GM19099 (cell line): Measurements from ENCODE around the gene COL4A2.

Source experiments
- POLR2A ChIP-seq: IDR thresholded peaks from 3 replicates; pipeline ENCODE4 v1.6.1; 2011; ENCODE audit warnings: low read depth; ENCODE audit not compliant: insufficient read length; ENCODE audit errors: extremely low read depth

Gene COL4A2

DNA sequence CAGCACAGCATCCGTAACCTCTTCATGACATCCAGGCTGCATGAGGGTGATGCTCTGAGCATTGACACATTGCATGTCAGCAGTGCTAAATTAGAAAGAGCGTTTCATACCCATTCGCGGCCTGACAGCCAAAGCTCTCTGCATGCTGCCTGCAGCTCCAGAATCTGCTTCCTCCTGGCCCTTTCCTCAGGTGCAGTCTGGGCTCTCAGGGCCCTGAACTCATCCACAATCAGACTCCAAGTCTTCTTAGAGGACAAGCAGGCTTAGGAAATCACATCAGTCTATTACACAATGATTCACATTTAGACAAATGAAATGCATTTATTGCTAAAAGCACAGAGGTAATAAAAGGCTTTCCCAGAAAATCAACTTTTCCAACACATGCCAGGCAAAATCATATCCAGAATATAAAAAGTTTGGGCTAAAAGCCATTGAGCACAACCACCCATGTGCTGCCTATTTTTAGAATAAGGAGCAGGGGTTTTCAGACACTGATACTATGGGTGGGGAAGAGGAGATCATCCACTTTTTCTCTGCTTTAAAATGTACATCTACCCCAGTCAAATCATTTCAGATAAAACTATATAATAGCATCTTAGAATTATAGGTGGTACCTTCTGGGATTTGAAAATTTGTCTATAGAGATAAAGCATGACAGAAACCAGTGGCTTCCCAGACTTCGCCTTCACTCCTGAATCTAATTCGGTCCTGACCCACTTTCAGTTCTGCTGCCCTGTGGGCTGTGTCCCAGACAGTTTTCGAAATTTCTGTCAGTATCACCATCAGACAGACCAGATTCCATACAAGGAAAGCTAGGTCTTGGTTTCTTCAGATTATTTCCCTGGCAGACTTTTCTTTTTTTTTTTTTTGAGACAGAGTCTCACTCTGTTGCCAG lies 109.3 kb downstream of the COL4A2 start:
- no peak for TF ChIP-seq POLR2A

DNA sequence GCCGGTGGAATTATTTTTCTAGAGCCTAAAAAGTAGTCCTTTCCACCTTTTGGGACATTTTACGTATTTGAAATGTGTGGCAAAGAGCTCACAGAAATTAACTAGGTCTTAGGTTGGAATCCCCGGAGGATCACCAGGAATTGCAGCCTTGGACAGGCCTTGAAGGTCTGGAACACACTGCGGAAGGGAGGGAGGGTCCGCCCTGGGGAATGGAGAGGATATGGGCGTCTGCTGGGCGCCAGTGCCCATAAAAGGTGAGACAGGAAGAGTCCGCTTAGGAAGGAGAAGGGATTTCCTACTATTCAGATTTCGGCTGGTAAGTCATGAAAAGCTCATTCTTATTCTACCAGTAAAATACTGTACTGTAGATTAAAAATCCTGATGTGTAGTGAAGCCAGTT lies 111.9 kb downstream of the COL4A2 start:
- TF ChIP-seq POLR2A, result no peak

DNA sequence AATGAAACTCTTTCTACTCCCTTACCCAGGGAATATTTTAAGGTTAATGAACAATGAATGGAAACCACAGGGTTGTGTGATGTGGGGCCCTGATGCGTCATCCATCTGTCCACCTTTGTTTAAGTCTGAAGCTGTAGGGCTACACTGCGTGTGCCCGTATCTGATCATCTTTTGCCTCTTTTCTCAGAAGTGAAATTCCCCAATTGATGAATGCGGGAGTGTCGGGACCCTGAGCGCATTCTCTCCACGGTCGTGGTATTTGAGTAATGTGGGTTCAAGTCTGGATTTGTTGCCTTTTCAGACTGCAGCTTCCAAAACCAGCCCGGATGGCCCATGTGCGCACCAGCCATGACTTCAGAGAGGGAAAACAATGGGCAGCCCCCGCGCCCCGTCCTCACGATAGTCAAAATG lies 112.3 kb downstream of the COL4A2 start:
- TF ChIP-seq POLR2A, result no peak

DNA sequence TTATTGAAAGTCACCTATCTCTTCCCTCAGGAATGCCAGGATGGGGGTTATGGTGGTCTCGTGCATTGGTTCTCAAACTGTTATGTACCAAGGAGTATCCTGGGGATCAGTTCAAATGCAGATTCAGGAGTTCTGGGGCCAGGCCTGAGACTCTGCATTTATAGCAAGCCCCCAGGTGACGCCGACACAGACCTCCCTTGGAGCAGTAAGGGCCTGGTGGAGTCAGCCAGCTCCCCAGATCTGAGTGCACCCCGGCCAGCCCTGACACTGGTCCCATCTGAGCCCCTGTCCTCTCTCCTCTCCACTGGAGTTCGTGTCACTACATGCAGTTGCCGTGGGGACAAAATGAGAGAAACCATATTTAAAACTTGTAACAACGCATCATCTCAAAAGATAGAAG lies 112.9 kb downstream of the COL4A2 start:
- no peak for TF ChIP-seq POLR2A

DNA sequence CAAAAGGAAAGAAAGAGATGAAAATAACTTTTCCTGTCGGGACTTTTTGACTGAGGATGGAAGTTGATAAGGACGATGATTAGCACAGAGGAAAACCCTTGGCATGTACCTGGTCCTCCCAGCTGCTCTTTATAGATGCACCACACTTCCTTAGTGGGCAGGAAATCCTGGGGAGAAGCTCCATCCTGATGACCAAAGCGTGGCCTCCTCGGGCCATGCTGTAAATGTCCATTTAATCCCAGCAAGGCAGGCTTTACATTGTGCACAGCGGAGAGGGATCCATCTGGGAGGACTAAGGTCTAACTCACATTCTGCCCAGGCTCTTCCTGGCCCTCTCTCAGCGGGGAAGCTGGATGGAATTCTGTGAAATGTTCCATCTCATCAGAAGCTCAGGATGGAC lies 113.5 kb downstream of the COL4A2 start:
- TF ChIP-seq POLR2A, result no peak

DNA sequence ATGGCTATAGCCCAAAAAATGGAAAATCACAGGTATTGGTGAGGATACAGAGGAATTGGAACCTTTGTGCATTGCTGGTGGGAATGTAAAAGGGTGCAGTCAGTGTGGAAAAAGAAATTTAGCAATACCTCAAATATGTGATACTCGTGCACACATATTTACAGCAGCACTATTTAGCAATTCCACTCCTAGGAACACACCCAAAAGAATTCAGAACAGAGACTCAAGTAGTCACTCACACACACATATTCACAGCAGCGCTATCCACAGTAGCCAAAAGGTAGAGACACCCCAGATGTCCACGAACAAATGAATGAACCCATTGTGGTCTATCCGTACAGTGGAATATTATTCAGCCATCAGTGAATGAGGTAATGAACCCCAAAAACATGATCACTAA lies 114.0 kb downstream of the COL4A2 start:
- no peak for TF ChIP-seq POLR2A

DNA sequence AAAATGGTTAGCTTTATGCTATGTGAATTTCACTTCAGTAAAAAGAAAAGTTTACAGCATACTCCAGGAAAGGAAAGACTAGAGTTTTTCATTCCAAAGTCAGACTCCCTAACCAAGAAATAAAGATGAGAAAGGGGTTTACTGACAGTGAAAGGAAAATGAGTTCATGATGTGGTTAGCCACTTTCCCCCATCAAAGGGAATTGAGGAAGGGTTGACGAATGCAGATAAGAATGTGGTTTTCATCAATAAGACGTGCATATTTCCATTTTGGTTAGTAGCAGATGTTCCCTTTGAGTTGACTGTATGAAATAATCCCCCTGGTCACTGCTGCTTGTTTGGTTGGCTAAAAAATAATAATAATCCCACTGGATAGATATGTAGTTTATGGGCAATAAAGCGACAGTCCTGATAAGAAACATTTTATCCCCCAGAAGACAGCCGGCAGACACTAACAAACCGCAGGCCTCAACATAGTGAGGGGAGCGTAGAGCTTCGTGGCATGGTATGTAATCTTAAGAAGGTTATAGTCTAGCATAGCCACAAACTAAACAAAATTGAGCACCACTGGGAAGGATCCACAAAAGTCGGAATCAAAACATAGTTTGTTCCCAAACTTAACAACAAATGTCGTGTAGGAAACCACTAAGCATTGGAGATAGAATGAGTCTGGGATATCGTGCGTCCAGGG lies 114.8 kb downstream of the COL4A2 start:
- no peak for TF ChIP-seq POLR2A

DNA sequence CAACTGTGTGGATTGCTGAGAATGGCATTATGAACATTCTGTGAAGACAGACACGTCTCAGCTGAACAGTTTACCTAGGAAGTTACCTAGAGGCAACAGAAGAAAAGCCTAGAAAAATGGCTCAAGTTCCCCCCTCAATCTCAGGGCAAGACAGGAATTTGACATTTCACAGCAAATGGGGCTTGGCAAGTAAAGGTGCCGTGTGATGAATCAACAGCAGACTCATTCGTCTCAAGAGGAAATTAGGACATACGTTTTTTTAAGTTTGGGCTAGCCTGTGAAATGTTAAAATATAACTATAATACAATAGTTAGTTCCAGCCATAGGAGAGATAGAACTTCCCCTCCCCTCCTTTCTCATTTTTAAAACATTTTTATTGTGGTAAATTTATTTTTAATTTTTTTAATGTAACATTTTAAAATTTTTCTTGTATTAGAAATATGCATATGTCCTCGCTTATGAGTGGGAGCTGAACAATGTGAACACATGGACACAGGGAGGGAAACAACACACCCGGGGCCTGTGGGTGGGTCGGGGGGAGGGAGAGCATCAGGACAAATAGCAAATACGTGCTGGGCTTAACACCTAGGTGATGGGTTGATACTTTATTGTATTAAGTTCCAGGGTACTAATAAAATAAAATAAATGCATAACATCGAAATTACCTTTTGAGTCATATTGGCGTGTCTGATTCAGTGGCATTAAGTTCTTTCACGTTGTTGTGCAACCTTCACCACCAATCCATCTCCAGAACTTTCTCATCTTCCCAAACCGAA lies 116.0 kb downstream of the COL4A2 start:
- no peak for TF ChIP-seq POLR2A

DNA sequence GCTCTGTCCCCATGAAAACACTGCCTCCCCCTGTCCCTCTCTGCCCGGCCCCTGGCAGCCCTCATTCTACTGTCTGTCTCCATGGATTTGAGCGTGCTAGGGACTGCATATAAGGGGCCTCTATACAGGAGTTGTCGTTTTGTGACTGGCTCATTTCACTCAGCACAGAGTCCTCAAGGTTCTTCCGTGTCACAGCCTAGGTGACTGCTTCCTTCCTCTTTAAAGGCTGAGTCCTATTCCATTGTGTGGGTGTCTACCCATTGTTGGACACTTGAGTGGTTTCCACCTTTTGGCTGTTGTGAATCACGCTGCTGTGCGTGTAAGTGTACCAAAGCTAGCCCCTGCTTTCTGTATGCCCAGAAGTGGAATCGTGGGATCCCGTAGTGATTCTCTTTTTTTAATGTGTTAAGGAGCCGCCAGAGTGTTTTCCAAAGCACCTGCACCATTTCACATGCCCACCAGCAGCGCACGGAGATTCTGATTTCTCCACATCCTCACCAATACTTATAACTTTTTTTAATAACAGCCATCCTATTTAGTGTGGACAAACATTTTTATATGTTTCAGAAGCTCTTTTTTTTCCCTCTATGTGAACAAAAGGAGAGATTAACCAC lies 116.7 kb downstream of the COL4A2 start:
- no peak for TF ChIP-seq POLR2A

DNA sequence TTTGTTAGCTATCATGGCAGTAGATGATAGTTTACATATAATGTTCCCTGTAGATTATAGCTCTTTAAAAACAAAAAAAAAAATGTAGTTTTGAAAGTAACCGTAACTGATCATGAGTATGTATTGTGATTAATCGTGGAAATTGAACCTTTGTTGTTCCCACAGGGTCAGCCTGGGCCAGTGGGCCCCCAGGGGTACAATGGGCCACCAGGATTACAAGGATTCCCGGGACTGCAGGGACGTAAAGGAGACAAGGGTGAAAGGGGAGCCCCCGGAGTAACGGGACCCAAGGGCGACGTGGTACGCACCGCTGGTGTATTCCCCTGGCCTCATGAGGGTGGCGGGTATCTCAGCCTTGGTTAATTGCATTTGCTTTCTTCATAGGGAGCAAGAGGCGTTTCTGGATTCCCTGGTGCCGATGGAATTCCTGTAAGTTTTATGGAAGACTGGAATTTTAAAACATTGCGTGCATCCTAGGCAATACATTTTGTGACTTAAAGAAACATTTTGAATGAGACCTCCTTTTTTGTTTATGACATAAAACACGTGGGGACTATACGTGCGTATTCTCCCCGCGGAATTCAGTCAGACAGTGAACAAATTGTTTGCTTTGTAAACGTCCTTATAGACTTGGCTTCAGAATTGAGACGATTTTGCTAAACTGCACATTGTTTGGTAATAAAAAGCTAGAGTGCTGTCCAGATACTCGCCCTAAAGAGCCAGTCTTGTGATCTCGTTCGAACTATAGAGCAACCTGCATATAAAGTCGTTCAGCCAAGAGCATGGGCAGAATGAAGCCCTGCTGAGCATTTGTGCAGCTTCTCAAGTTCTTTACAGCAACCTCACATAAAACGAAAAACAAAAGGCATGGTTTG lies 117.7 kb downstream of the COL4A2 start:
- TF ChIP-seq POLR2A, result no peak

DNA sequence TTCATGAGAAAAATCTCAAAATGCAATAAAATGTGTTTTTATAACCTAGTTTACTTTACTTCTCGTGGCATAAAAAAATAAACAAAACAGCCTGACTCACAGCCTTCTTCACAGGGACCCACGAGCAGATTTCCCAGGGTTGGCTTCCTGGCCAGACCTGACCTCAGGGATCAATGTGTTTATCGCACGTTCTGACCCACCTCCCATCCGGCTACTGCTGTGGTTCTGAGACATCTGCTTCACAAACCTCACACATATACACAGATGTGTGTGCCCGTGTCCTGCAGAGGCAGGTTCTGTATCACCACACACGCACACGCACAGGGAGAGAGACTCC lies 118.3 kb downstream of the COL4A2 start:
- TF ChIP-seq POLR2A, result no peak

DNA sequence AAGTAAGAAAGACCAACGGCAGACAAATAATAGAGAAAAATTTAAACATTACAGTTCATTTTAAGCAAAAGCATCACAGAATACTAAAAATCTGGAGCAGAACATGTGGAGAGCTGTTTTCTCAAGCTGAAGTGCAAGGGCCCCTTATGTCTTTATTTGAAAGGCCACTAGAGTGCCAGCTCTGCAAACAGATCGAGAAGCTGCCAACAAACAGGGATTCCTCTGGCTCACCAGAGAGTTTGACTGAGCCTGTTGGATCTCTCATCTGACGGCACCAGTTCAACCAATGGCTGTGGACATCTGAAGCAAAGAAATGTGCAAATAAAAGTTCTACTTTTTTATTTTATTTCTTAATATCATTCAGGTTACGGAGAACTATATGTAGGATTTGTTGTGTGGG lies 119.7 kb downstream of the COL4A2 start:
- TF ChIP-seq POLR2A, result no peak

DNA sequence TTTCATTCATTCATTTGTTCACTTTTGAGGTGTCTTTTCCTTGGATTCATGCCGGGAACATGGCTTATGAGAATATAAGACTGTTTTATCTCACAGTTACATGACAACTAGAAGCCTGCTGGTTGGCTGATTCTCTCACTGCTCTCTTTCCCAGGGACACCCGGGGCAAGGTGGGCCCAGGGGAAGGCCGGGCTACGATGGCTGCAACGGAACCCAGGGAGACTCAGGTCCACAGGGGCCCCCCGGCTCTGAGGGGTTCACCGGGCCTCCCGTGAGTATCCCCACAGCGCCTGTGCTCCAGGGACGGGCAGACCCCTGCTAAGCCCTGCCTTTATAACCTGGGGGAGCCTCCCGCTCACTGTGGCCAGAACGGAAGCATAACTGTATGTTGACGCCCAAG lies 121.2 kb downstream of the COL4A2 start:
- no peak for TF ChIP-seq POLR2A
